ENCODE data around the gene ALOX15. TPM values are rescaled to one million over a fixed set of nuclear protein-coding genes. Genes with fewer than 3 reads are reported as not detected.

ALOX15 gene
- total RNA-seq, 1 experiment from 2014 or later = 0.31 TPM

DNA sequence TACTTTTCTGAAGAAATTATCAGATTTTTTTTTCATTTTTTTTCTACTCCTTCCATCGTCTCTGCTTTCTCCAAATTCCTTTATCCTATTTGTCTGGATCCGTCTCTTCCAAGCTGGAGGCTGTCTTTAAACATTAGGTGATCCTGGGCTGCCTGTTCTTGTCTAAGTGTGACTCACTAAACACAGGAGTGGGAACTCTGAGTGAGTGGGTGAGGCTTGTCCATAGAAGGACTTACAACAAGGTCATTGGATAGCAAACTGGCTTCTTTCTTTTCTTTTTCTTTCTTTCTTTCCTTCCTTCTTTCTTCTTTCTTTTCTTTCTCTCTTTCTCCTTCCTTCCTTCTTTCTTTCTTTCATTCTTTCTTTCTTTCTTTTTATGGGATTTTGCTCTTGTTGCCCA is 18.2 kb downstream of the ALOX15 start:
- Histone ChIP-seq H2AFZ (ENCODE audit: low read length) (no peak overlapping the region), H2BK20ac (ENCODE audit: low read depth, low read length, poor library complexity, severe bottlenecking) (no peak overlapping the region), H2BK5ac (ENCODE audit: insufficient read length, low read length) (no peak overlapping the region), H3K4me2 (ENCODE audit: insufficient read depth, insufficient read length, low read length) (no peak overlapping the region), H3K9me3 (ENCODE audit: control insufficient read depth, low read depth, low read length) (no peaks in the 10 kb centered on the region), H3K79me1 (ENCODE audit: insufficient read depth, low read depth, low read length, poor library complexity, severe bottlenecking) (no peaks in the 10 kb centered on the region), H3K14ac (ENCODE audit: insufficient read depth, low read length) (no peak overlapping the region), H2BK15ac (ENCODE audit: low read depth, low read length) (no peak overlapping the region), H3K9ac (ENCODE audit: extremely low read depth, insufficient read length, low read length) (no peak overlapping the region), H3K56ac (ENCODE audit: insufficient read length, low read depth, low read length) (no peak overlapping the region), H3K27ac (ENCODE audit: insufficient read length, low read depth, low read length) (no peak overlapping the region), H4K91ac (ENCODE audit: insufficient read length, low read depth, low read length) (no peak overlapping the region), H2AK5ac (ENCODE audit: insufficient read length, low read length) (no peak overlapping the region), H3K23ac (ENCODE audit: insufficient read length, low read depth, low read length) (no peak overlapping the region), H3K4me1 (ENCODE audit: insufficient read depth, low read length) (no peaks in the 10 kb centered on the region), H4K5ac (ENCODE audit: insufficient read length, low read depth, low read length) (no peak overlapping the region), H3K4ac (ENCODE audit: low read depth, low read length) (no peak overlapping the region), H3K18ac (ENCODE audit: insufficient read length, low read depth, low read length) (no peak overlapping the region), H4K8ac (replicated peaks; ENCODE audit: insufficient read length, low read depth, low read length) (no peak overlapping the region), H3T11ph (ENCODE audit: low read length) (no peak overlapping the region), H3K79me2 (ENCODE audit: insufficient read depth, low read length) (no peaks in the 10 kb centered on the region), H2BK12ac (ENCODE audit: insufficient read length, low read depth, low read length) (no peak overlapping the region), H3K23me2 (ENCODE audit: insufficient read length, low read depth, low read length, poor library complexity, severe bottlenecking) (no peaks in the 10 kb centered on the region), H3K27me3 (ENCODE audit: insufficient read depth, low read length) (no peaks in the 10 kb centered on the region), H2BK120ac (ENCODE audit: low read depth, low read length, poor library complexity, severe bottlenecking) (no peak overlapping the region), H4K20me1 (ENCODE audit: control insufficient read depth, insufficient read depth, insufficient read length) (no peaks in the 10 kb centered on the region)
- Mint-ChIP-seq H3K27me3 (ENCODE audit: low read depth) (peaks cover 5% of the 10 kb centered on the region), H3K36me3 (ENCODE audit: insufficient read depth in 1 of 3, low read depth in 3 of 3) (no peaks in the 10 kb centered on the region), H3K9me3 (no peaks in the 10 kb centered on the region; a peak in 1 of 5 replicates), H3K4me1 (peaks cover 0 to 7% of the 10 kb centered on the region in 2 experiments; a peak in 2 of 4 replicates), H3K27ac (no peak overlapping the region), H3K4me3 (no peak overlapping the region)
- no CpG with 5 or more reads among the region's 2 CpGs for WGBS (ENCODE audit: extremely low coverage, insufficient read length, low lambda C conversion rate)
- TF ChIP-seq, protein P1, sequence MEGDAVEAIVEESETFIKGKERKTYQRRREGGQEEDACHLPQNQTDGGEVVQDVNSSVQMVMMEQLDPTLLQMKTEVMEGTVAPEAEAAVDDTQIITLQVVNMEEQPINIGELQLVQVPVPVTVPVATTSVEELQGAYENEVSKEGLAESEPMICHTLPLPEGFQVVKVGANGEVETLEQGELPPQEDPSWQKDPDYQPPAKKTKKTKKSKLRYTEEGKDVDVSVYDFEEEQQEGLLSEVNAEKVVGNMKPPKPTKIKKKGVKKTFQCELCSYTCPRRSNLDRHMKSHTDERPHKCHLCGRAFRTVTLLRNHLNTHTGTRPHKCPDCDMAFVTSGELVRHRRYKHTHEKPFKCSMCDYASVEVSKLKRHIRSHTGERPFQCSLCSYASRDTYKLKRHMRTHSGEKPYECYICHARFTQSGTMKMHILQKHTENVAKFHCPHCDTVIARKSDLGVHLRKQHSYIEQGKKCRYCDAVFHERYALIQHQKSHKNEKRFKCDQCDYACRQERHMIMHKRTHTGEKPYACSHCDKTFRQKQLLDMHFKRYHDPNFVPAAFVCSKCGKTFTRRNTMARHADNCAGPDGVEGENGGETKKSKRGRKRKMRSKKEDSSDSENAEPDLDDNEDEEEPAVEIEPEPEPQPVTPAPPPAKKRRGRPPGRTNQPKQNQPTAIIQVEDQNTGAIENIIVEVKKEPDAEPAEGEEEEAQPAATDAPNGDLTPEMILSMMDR (conservative IDR thresholded peaks at IDR 0.05) = no peak
- DNase-seq = no peak
